Hematopoietic multipotent progenitor cell (in vitro differentiated cells): Measurements from ENCODE around the gene HUS1B. TPM values are rescaled to one million over a fixed set of nuclear protein-coding genes. Genes with fewer than 3 reads are reported as not detected.
"Not testable (repeated sequence)": the region's sequence is repeated elsewhere in the genome, so short reads cannot be mapped to it uniquely, and the experiment has no call there.

Experiments
- DNase-seq, 3 donors: peaks; one replicate each; pipeline ENCODE4 v3.0.0-alpha.2; 2011 to 2015; ENCODE audit warnings: low read depth in 2 of 3, low spot score in 2 of 3
- total RNA-seq: library from RNA; depleted of rRNA; stranded (reverse); fragments of >200 nt; gene quantifications from one replicate; pipeline ENCODE4 v1.2.3, GENCODE V29; 2012

HUS1B gene
- total RNA-seq, 1 donor, result 2.2 TPM

DNA sequence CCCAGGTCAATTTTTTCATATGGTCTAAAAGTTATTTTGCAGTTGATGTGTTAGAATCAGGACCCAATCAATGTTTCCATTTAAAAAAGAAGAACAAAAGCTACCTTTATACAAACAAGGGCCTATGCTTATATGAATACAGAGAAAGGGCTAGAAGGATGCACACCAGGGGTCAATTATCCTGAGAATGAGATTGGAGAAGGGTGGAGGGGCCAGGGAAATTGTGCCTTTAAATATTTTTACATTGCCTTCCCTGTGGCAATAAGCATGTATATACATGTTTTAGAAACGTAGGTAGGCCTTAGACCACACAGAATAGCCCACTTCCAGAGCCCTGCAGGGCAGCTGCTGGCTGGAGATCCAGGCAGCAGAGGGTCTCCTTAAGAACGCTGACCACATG, 23.4 kb upstream of the HUS1B start:
- DNase-seq, result no peak

DNA sequence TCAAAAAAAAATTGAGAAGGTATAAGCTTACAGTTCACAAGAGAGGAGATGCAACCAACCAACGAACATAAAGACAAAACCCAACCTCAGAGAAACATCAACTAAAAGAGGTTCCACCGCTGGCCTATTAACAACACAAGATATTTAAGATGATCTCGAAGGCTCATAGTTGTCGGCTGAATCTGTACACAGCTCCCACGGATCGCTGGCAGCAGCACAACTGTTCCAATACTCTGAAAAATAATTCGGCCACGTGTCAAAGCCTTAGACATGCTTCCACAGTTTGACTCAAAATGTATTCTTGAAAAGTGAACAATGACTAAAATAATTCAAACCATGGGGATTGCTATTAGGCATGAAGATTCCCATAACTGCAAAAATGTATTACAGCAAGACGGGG, 22.4 kb upstream of the HUS1B start:
- DNase-seq, result no peak

DNA sequence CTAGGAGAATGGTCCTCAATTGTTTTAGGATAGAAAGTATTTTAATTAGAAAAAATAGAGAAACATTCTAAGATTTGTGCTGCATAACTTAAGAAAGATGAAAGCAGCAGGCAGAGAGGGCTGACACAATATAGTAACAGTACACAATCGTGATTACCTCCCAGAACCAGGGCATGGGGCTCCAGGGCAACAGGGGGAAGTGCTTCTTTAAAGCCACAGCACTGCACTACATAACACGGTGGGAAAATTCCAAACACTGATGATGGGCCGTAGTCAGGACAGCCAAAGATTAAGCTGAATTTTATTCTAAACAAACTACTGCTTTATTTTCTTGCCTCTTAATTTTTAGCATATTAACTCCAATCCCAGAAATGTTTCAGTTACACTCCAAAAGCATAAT, 21.6 kb upstream of the HUS1B start:
- DNase-seq, result no peak

DNA sequence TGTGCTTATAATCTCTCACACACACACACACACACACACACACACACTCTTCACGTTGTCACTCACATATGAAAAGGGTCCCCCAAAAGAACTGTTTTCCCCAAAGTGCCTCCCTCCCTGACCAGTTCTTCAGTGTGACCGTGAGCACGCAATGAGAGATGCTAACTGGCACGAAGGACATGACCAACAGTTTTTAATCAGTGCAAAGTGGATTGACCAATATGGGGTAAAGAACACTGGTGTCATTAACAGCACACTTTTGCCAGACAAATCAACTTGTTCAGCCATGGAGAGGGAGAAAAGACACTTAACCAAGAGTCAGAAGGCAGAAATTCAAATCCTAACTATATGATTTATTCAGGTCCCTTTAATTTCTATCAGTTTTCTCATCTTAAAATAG, 21.0 kb upstream of the HUS1B start:
- DNase-seq, result no peak

DNA sequence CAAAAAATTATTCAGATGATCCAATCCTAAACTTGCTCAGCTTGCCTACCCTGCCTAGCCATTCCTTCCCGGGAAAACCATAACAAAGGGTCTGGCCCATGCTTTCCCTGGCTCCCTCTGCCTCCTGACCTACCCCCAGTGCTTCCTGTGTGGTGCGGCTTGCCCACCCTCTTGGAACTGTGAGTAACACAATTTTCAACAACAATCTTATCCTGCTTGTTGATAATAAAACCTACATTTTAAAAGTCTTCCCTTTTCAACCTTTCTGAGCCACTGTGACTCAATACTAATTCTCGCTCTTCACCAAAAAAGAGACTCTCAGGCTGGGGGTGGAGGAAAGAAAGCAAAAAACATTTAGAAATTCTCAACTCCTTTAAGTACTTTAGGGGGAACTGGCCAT, 18.1 kb upstream of the HUS1B start:
- DNase-seq, result no peak

DNA sequence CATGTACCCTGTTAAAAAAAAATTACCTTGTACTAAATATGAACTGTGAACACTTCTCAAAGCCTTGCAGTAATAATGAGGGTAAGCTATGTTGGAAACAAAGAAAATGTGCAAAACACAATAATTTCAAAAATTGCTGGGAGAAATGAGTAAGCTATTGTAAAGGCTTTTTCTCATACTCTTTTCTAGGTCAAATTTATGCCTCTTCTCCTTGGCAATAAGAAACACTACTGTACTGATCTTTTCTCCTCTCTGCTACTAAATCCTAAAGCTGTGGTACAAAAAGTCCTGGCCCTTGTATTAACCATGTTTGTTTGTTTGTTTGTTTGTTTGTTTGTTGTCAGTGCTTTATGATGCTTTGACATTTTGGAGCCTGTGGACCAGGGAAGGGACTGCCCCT, 17.5 kb upstream of the HUS1B start:
- DNase-seq, result no peak

DNA sequence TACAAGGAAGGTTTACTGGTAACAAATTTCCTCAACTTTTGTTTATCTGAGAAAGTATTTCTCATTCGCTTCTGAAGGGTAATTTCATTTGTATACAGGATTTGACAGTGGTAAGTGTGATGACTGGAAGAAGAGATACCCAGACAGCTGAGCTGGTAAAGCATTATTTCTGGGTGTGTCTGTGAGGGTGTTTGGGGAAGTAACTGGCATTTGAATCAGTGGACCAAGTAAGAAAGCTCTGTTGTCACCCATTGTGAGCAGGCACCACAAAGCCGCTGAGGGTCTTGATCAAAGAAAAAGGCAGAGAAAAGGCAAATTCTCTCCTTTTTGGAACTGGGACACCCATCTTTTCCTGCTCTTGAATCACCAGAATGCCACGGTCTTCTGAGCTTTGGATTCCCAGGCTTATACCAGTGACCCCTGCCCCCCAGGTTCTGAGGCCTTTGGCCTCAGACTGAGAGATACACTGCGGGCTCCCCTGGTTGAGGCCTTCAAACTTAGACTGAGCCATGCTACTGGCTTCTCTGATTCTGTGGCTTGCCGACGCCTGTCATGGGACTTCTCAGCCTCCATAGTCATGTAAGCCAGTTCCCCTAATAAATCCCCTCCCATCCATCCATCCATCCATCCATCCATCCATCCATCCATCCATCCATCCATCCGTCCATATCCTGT, 10.5 kb upstream of the HUS1B start:
- DNase-seq, result no peak

DNA sequence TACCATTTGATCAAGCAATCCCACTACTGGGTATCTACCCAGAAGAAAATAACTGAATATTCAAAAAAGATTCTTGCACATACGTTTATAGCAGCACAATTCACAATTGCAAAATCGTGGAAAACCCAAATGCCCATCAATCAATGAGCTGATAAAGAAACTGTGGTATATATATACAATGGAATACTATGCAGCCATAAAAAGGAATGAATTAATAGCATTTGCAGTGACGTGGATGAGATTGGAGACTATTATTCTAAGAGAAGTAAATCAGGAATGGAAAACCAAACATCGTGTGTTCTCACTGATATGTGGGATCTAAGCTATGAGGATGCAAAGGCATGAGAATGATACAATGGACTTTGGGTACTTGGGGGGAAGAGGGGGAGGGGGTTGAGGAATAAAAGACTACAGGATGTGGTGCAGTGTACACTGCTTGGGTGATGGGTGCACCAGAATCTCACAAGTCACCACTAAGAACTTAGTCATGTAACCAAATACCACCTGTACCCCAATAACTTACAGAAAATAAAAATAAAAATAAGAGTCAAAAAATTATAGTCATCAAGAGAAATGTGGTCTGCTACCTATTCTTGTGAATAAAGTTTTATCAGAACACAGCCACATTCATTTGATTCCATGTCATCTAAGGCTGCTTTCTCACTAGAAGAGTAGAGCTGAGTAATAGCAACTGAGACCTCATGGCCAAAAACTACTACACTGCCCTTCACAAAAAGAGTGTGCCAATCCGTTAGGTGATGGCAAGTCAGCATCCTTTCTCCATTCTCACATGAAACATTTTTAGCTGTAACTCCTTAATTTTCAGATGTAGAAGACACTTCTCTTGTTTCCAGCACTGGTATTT, 8.7 kb upstream of the HUS1B start:
- no peak for DNase-seq

DNA sequence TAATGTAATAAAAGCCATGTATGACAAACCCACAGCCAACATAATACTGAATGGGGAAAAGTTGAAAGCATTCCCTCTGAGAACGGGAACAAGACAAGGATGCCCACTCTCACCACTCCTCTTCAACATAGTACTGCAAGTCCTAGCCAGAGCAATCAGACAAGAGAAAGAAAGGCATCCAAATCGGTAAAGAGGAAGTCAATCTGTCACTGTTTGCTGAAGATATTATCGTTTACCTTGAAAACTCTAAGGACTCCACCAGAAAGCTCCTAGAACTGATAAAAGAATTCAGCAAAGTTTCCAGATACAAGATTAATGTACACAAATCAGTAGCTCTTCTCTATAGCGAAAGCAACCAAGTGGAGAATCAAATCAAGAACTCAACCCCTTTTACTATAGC, 6.9 kb upstream of the HUS1B start:
- not testable (repeated sequence) for DNase-seq

DNA sequence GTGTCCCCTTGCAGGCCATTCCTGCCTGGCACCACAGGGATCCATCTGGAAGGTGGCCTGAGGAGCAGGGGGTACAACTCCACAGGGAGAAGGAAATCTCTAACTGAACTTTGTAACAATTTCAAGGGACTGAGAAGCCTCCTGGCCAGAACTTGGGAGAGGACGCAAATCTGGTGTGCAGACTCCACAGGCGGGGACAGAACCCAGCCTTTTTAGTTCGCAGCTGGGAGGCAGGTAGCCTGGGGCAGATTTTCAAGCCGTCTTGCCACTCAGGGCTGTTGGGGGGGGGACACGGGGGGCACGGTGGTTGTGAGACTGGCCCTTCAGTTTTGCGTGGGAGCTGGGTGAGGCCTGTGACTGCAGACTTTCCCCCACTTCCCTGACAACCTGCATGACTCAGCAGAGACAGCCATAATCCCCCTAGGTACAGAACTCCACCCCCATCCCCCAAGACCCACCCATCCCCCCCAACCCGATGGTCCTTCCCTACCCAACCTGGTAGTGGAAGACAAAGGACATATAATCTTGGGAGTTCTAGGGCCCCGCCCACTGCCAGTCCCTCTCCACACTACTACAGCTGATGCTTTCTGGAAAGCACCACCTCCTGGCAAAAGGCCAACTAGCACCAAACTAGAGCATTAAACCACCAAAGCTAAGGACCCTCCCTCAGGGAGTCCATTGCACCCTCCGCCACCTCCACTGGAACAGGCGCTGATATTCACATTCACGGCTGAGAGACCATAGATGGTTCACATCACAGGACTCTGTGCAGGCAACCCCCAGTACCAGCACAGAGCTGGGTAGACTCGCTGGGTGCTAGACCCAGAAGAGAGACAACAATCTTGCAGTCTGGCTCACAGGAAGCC, 3.0 kb upstream of the HUS1B start:
- DNase-seq, result peak in 1 of 3 donors; percentile 15

DNA sequence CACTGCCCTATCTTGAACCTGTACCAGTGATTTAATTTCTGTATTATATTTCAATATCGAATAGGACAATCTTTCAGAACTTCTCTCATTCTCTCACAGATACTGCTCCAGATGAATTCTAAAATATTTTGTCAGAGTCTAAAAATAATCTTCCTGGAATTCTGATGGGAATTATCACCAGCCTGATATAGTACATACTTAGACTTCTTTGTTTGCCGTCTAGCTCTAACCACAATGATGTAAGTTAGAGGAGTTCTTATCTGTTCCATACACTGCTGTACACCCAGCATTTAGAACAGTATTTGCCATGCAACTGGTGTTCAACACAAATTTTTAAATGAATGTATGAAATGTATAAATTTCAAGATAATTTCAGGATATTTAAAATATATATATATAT, 1.3 kb upstream of the HUS1B start:
- DNase-seq, result no peak

DNA sequence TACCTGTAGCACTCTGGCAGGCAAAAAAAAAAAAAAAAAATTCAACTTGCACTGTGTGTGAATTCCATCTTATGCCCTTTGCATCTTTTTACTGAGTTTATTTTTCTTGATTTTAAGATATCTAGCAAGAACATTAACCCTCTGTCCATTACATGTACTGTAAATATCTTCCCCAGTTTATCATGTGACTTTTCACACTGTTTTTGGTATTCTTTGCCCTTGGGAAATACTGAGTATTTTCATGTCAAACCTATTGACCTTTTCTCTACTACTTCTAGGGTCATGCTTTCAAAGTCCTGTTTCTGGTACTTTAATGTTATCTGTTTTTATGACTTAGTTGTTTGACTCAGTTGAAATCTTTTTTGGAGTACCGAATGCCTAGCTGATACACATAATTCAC, 843 bp upstream of the HUS1B start:
- DNase-seq, result no peak

DNA sequence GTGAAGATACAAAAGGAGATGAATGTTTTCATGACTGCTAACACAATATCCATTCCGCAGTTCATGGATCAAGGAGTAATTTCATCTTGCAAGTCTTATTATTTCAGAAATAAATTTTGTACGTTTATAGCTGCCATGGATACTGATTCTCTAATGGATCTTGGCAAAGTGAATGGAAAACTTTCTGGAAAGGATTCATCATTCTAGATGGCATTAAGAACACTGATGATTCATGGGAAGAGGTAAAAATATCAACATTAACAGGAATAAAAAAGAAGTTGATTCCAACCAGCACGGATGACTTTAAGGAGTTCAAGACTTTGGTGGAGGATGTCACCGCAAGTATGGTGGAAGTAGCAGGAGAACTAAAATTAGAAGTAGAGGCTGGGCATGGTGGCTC, 2.8 kb downstream of the HUS1B start:
- DNase-seq, result no peak

DNA sequence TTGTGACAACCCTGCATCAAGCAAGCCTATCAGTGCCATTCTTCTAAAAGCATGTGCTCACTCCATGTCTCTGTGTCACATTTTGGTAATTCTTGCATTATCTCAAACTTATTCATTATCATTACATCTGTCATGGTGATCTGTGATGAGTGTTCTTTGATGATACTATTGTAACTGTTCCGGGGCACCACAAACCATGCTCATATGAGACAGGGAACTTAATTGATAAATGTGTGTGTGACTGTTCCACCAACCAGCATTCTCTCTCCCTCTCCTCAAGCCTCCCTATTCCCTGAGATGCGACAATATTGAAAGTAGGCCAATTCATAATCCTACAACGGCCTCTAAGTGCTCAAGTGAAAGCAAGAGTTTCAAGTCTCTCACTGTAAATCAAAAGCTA, 4.0 kb downstream of the HUS1B start:
- no peak for DNase-seq

DNA sequence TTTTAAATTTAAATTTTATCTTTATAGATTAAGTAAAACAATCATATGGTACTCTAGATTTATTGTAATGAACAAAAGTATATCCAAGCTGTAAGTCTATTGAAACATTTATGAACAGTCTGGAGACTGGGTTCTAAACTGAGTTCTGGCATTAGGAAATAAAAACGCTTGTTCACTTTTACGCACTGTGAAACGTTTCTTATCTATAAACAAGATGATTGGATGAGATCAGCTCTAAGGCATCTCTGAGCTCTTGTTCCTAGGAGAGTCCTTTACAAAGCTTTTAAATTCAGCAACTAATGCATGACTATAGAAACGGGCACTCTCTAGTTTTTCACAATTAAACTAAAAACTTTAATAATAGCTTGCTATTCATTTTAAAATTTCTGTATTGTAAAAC, 6.8 kb downstream of the HUS1B start:
- no peak for DNase-seq

DNA sequence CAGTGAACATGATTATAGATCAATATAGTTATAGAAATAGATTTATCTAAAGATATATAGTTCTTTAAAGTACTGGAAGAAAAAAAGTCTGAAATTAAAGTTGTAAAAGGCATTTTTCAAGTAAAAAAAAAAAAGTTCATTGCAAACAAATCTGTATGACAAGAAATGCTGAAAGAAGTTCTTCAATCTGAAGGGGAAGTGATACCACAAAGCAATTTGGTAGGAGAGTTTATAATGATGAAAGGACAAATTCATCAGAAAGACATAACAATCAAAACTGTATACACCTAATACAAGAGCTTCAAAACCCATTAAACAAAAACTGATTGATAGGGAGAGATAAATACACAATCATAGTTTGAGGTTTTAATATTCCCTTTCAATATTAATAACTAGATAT, 14.1 kb downstream of the HUS1B start:
- no peak for DNase-seq

DNA sequence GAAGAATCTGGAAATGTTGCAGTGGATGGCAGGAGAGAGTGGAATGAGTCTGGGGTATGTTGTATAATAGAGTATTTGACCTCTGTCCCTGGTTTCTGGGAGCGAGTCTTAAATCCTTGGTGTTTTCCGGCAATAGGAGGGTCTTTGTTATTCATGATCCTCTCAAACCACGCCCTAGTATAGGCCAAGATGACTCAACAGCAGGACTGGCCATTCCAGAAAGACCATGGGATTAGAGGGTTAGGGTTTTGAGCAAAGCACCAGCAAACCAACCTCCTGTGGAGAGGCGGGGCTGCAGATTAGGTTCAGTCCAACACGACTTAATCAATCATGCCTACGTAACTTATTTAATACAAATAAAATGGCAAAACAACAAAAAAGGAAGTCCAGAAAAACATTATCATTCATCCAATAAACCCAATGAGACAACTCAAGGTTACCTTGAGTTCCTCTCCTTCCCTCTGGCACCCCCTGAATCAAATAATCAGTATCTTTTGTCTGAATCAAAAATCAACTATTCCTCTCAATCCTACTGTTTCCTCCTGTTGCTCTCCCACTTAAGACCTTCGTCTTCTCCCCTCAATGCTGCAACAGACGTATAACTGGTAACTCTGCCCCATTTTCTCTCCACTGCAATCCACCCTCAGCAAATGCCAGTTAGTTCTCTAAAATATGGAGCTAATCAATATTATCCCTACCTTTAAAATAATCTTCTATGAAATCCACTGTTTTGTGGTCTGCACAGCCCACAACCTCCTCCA, 15.5 kb downstream of the HUS1B start:
- no peak for DNase-seq

DNA sequence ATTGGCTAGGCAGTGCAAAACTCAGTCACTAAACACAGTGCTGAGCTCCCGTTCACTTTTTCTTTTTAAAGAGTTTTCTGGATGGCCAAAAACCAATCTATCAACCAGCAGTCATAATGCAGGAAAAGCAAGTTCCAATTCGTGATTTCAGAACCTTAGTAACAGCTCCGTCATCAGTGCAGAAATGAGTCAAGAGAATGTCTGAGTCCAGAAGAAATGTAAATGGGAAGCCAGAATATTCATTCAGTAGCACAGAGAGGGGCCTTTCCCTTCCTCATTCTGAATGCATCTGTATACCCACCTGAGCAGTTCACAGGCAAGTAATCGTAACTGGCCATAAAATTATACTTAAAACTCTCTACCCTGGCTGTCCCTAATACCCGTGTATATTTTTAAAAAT, 20.4 kb downstream of the HUS1B start:
- no peak for DNase-seq

DNA sequence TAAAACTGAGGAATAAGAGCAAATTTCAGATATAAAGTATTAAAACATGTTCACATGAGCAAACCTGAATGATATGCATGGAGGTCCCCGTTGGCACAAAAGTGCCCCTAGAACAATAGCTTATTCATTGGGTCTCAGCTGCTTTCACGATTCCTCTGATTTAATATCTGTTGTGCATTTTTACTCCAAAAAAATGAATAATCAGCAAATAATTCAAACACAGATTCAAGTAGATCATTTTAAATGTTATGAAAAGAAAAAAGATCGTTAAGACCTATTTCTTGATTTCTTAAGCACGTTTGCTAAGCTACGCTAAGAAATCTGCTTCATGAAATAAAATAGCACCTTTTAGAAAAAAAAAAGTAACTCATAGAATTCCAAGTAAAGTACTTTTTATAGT, 21.7 kb downstream of the HUS1B start:
- no peak for DNase-seq

DNA sequence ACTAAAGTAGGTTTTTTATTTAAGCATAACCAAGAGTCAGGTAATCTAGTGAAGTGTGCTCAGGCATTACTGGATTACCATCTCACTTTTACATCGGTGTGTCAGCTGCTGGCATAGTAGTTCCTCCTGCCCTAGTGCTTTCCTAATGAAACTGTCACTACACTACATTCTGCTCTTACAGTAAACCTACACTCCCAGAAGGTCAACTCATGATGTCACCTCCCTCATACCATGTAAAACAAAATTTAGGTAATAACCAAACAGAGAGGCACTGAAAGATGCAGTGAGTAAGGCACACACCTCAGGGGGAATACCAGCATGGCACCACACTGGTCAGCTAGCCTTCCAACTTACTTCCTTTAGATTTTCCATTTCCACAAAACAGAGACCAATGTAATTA, 23.3 kb downstream of the HUS1B start:
- no peak for DNase-seq

DNA sequence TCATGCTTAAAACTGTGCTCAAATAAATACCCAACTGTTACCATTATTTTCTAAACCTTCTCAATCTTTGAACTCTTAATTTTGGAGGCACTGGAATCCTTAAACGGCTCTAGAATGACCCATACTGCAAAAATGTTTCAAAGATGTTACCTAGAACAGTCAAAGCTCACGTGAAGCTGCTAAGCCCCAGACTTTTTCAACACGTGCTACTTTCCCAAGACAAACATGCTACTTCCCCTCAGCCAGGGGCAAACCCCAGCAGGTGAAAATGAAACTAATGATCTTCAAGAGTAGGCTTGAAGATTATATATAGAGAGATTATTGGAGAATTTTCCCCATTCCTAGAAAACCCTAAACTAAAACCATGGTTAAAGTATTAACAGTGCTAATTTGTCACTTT, 28.1 kb downstream of the HUS1B start:
- DNase-seq, result peak in 1 of 3 donors; percentile 21
